Urinary bladder (tissue), 4 donors: ENCODE measurements around the gene CDT1. TPM values are rescaled to one million over a fixed set of nuclear protein-coding genes. Genes with fewer than 3 reads are reported as not detected.

Experiments
- DNase-seq: peaks from one replicate; pipeline ENCODE4 v3.0.0-alpha.2; 2015; ENCODE audit errors: extremely low spot score
- H3K27ac ChIP-seq: one replicate; pipeline ENCODE4 v1.5.1; 2013; ENCODE audit warnings: low read depth, mild to moderate bottlenecking, moderate library complexity
- H3K36me3 ChIP-seq: one replicate; pipeline ENCODE4 v1.6.1; 2013; ENCODE audit warnings: mild to moderate bottlenecking, moderate library complexity; ENCODE audit not compliant: insufficient read depth
- H3K4me1 ChIP-seq: one replicate; pipeline ENCODE4 v1.6.1; 2013; ENCODE audit warnings: mild to moderate bottlenecking, moderate library complexity; ENCODE audit not compliant: insufficient read depth
- H3K4me3 ChIP-seq: one replicate; pipeline ENCODE4 v1.5.1; 2013; ENCODE audit warnings: low read depth, low read length
- WGBS: extraction: QIAGEN DNeasy Blood & Tissue Kit; methylation state at CpG from one replicate; pipeline ENCODE4 v1.1.7; 2013; 5-methylcytosine and 5-hydroxymethylcytosine counted together
- polyA plus RNA-seq: library from polyadenylated mRNA; stranded (reverse); fragments of 200-250 nt; gene quantifications from one replicate; pipeline ENCODE4 v1.2.3, GENCODE V29; 2013
- total RNA-seq: library from RNA; depleted of rRNA; stranded (reverse); fragments of >200 nt; gene quantifications from one replicate; pipeline ENCODE4 v1.2.3, GENCODE V29; 2014
- donor health status: healthy with polysubstance abuse.
- donor health status: healthy.

The CDT1 gene
- total and polyA plus RNA-seq, 2 donors: 1.5 to 4.0 TPM

GRCh38 chr16:88828711-88829110 is 25.1 kb downstream of the CDT1 start:
- no peak for DNase-seq

GRCh38 chr16:88830258-88830657 is 26.7 kb downstream of the CDT1 start:
- 50% methylated on average over 11 of the region's 11 CpGs for WGBS
- Histone ChIP-seq H3K4me1 (no peaks in the 10 kb centered on the region), H3K4me3 (no peak overlapping the region), H3K36me3 (peaks cover 4% of the 10 kb centered on the region), H3K27ac (no peak overlapping the region)
- DNase-seq: peak; percentile 46

More at GRCh38 chr16:88828711-88829110, 25.1 kb downstream of the CDT1 start:
- H3K4me3 ChIP-seq: no peak overlapping the region
- H3K27ac ChIP-seq: no peak overlapping the region
- WGBS: 93% methylated on average over 24 of the region's 24 CpGs
- no peaks in the 10 kb centered on the region for H3K4me1 ChIP-seq
- H3K36me3 ChIP-seq: peaks cover 4% of the 10 kb centered on the region

DNA sequence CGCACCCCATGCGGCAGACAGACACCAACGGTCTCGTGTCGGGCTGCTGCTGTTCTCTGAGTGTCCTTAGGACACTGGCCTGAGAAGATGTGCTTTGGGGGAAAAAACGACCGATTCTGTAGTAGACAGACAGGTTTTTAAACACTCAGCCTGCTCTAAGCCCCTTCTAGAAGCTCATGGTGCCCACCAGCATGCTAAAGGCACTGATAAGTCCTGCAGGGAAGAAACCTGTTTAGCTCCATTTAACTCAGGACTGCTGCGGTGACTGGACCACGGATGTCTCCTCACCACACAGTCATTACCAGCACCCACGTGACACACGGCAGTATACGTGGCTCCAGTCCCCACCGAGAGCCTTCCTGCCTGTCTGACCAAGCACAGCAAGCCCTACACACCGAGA is 27.2 kb downstream of the CDT1 start:
- Histone ChIP-seq H3K27ac (no peak overlapping the region), H3K36me3 (peaks cover 4% of the 10 kb centered on the region)
- 92% methylated on average over 14 of the region's 14 CpGs for WGBS

GRCh38 chr16:88831838-88832237 is 28.2 kb downstream of the CDT1 start:
- no peak overlapping the region for H3K4me3 ChIP-seq
- 74% methylated on average over 13 of the region's 13 CpGs for WGBS
- H3K36me3 ChIP-seq: peaks cover 4% of the 10 kb centered on the region
- no peak overlapping the region for H3K27ac ChIP-seq
- DNase-seq: no peak
- H3K4me1 ChIP-seq: no peaks in the 10 kb centered on the region

More for the DNA sequence above, 27.2 kb downstream of the CDT1 start:
- DNase-seq: no peak
- no peak overlapping the region for H3K4me3 ChIP-seq
- no peaks in the 10 kb centered on the region for H3K4me1 ChIP-seq

- Histone ChIP-seq H3K4me1 (no peaks in the 10 kb centered on the region), H3K27ac (no peak overlapping the region), H3K4me3 (no peak overlapping the region), H3K36me3 (peaks cover 2% of the 10 kb centered on the region)
- DNase-seq: no peak
- 95% methylated on average over 13 of the region's 13 CpGs for WGBS
Observed at GRCh38 chr16:88833086-88833485, 29.5 kb downstream of the CDT1 start.

DNA sequence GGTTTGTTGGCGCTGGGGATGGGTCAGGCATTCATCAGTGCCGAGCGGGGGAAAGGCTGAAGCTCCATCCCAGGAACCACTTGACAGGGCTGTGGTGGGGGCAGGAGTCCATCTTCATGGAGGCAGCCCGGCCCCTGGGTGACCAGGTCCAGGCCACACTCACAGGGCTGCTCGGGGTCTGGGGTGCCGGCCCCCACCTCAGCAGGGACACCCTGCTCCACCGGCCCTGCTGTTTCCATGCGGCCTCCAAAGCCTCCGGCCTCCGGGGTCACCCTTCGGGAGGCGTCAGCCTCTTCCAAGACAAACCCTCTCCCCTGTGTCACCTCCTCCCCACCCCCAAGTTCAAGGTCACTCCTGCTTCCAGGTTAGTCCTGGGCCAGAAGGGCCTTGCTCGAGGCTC is 31.1 kb downstream of the CDT1 start:
- Histone ChIP-seq H3K27ac (no peak overlapping the region), H3K4me1 (no peaks in the 10 kb centered on the region), H3K36me3 (peaks cover 4% of the 10 kb centered on the region), H3K4me3 (no peak overlapping the region)
- WGBS: 94% methylated on average over 13 of the region's 13 CpGs
- DNase-seq: no peak

- Histone ChIP-seq H3K4me1 (no peaks in the 10 kb centered on the region), H3K36me3 (peaks cover 4% of the 10 kb centered on the region), H3K4me3 (no peak overlapping the region), H3K27ac (no peak overlapping the region)
- no peak for DNase-seq
- 66% methylated on average over 11 of the region's 11 CpGs for WGBS
Observed at GRCh38 chr16:88835383-88835782, 31.8 kb downstream of the CDT1 start.

DNA sequence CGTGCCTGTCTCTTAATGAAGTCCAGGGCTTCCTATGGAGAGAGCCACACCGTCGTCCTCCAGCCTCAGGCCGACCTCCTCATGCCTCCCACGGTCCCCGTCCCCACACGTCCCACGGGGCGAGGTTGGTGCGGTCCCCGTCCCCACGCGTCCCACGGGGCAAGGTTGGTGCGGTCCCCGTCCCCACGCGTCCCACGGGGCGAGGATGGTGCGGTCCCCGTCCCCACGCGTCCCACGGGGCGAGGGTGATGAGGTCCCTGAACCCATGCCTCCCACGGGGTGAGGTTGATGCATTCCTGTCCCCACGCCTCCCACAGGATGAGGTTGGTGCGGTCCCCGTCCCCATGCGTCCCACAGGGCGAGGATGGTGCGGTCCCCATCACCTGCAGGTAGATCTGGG is 32.2 kb downstream of the CDT1 start:
- Histone ChIP-seq H3K36me3 (peaks cover 4% of the 10 kb centered on the region), H3K4me1 (no peaks in the 10 kb centered on the region), H3K4me3 (no peak overlapping the region), H3K27ac (no peak overlapping the region)
- 93% methylated on average over 33 of the region's 33 CpGs for WGBS
- no peak for DNase-seq

- Histone ChIP-seq H3K4me3 (no peak overlapping the region), H3K27ac (no peak overlapping the region), H3K4me1 (no peaks in the 10 kb centered on the region), H3K36me3 (peaks cover 4% of the 10 kb centered on the region)
- 94% methylated on average over 17 of the region's 17 CpGs for WGBS
- DNase-seq: no peak
Observed at GRCh38 chr16:88836791-88837190, 33.2 kb downstream of the CDT1 start.

DNA sequence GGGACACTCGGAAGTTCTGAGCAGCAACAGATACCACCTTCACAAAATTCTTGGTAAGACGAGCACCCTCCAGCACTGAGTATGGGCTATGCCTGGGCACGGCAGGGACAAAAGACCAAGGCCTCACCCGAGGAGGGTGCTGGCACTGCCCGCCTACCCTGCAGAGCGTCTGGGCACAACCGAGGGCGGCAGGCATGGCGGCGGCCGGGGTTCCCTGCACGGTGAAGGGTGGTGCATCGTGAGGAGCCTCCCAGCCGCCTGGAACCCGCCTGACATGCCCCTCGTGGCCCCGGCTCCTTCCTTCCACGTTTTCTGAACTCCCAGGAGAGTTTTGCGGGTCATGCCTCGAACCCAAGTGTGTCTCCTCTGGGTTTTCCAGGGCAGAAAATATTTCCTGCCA is 34.2 kb downstream of the CDT1 start:
- Histone ChIP-seq H3K4me1 (no peaks in the 10 kb centered on the region), H3K4me3 (no peak overlapping the region), H3K27ac (no peak overlapping the region), H3K36me3 (peaks cover 4% of the 10 kb centered on the region)
- DNase-seq: no peak
- 90% methylated on average over 20 of the region's 20 CpGs for WGBS

- no peak overlapping the region for H3K27ac ChIP-seq
- no peak overlapping the region for H3K4me3 ChIP-seq
- WGBS: 90% methylated on average over 19 of the region's 19 CpGs
- no peaks in the 10 kb centered on the region for H3K4me1 ChIP-seq
- H3K36me3 ChIP-seq: peaks cover 4% of the 10 kb centered on the region
- DNase-seq: no peak
Observed at GRCh38 chr16:88838566-88838965, 35.0 kb downstream of the CDT1 start.

DNA sequence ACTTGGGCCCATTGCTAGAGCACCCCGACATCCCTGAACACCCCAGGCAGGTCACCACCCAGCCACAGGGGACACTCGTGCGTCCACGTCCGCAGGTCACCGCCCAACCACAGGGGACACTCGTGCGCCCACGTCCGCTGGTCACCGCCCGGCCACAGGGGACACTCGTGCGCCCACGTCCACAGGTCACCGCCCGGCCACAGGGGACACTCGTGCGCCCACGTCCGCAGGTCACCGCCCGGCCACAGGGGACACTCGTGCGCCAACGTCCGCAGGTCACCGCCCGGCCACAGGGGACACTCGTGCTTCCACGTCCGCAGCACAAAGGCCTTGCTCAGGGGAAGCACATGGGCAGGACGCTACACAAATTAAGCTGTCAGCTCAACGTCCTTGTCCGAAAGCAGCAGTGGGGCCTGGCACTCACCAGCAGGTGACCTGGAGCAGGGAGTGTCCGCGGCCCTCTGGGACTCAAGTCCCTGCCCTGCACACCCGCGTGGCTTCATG is 35.5 kb downstream of the CDT1 start:
- DNase-seq: no peak
- WGBS: 91% methylated on average over 39 of the region's 39 CpGs
- H3K27ac ChIP-seq: no peak overlapping the region
- no peaks in the 10 kb centered on the region for H3K4me1 ChIP-seq
- H3K36me3 ChIP-seq: peaks cover 4% of the 10 kb centered on the region
- no peak overlapping the region for H3K4me3 ChIP-seq

GRCh38 chr16:88839745-88840599 is 36.4 kb downstream of the CDT1 start:
- 95% methylated on average over 24 of the region's 24 CpGs for WGBS
- Histone ChIP-seq H3K36me3 (peaks cover 4% of the 10 kb centered on the region), H3K4me3 (no peak overlapping the region), H3K27ac (no peak overlapping the region), H3K4me1 (no peaks in the 10 kb centered on the region)
- no peak for DNase-seq

GRCh38 chr16:88840600-88841215 is 37.1 kb downstream of the CDT1 start:
- no peak overlapping the region for H3K27ac ChIP-seq
- peaks cover 4% of the 10 kb centered on the region for H3K36me3 ChIP-seq
- no peak overlapping the region for H3K4me3 ChIP-seq
- no peaks in the 10 kb centered on the region for H3K4me1 ChIP-seq
- no peak for DNase-seq
- WGBS: 94% methylated on average over 30 of the region's 30 CpGs
